ENCODE measurements around the gene RHBG.
"Not testable (repeated sequence)": the region's sequence is repeated elsewhere in the genome, so short reads cannot be mapped to it uniquely, and the experiment has no call there.

RHBG gene

DNA sequence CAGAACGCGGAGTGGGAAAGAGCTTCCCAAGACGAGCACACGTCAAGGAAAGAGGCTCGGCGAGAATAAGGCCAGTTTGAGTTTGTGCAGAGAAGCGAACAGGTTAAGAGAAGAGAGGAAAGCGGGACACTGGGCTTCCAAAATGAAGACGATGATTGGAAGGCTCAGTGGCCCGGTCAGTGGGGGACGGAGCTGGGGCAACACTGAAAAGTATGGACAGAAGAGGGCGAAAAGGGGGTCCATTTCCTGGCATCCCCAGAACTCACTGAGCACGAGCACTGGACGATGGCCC, 31.2 kb upstream of the RHBG start:
- Mint-ChIP-seq H3K27ac (peak overlapping the region; percentile 96), H3K4me1 (peaks cover 30% of the 10 kb centered on the region), H3K27me3 (ENCODE audit: low read depth, poor library complexity) (no peaks in the 10 kb centered on the region)

DNA sequence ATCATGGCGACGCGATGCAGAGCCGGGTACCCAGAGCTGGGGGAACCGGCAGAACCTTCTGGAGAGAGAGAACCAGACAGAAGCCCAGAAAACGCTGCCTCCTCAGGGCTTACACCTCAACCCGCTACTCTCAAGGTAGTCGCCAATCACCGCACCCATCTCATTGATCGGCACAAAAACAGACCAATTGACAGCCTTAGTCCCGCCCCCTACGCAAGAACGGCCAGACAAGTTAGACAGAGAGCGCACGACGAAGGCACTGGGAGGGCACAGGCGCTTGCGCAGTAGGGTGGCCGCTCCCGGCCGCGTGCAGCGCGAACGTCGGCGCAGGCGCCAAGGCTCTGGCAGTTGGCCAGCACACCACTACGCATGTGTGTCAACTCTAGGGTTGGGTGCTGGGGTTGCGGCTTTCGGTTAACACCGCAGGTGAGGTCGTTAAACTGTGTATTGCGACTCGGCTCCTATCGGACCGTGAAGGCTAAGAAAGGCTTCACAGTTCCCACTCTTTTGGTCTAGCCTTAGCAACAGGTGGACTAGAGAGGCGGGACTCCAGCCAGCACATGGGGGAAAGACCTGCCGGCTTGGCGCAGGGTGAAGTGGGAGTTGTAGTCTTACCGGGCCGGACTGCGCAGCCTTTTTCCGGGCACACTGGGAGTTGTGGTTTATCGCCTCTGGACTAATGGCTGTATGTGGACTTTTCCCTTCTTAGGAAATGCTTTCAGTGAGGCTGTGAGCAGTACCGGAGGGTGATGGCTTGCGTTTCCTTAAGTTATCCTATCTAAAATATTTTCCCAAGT, 30.6 kb upstream of the RHBG start, which contains the start of the genes CCT3 and TSACC:
CCT3 (minus strand) TSS at position 113 of the 797 bp plus-strand sequence; CDS start at position 5, 108 bp downstream.
TSACC (plus strand) TSS at position 347 of the 797 bp plus-strand sequence. CDS start 1,232 bp downstream, outside the sequence.
- peak; percentile 99 for DNase-seq
- TF ChIP-seq, protein P1, sequence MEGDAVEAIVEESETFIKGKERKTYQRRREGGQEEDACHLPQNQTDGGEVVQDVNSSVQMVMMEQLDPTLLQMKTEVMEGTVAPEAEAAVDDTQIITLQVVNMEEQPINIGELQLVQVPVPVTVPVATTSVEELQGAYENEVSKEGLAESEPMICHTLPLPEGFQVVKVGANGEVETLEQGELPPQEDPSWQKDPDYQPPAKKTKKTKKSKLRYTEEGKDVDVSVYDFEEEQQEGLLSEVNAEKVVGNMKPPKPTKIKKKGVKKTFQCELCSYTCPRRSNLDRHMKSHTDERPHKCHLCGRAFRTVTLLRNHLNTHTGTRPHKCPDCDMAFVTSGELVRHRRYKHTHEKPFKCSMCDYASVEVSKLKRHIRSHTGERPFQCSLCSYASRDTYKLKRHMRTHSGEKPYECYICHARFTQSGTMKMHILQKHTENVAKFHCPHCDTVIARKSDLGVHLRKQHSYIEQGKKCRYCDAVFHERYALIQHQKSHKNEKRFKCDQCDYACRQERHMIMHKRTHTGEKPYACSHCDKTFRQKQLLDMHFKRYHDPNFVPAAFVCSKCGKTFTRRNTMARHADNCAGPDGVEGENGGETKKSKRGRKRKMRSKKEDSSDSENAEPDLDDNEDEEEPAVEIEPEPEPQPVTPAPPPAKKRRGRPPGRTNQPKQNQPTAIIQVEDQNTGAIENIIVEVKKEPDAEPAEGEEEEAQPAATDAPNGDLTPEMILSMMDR (IDR thresholded peaks at IDR 0.05): no peak
- Mint-ChIP-seq H3K4me1 (peaks cover 30% of the 10 kb centered on the region), H3K27ac (peak within 1 kb of the TSS; percentile 96), H3K4me3 (peak within 1 kb of the TSS; percentile 100), H3K36me3 (ENCODE audit: low read depth) (peaks cover 27% of the 10 kb centered on the region), H3K9me3 (no peaks in the 10 kb centered on the region), H3K27me3 (ENCODE audit: low read depth, poor library complexity) (no peaks in the 10 kb centered on the region)

More for the DNA sequence above, 31.2 kb upstream of the RHBG start:
- peak overlapping the region; percentile 100 for H3K4me3 Mint-ChIP-seq
- H3K9me3 Mint-ChIP-seq: no peaks in the 10 kb centered on the region
- H3K36me3 Mint-ChIP-seq (ENCODE audit: low read depth): peaks cover 32% of the 10 kb centered on the region
- TF ChIP-seq, protein P1 (IDR thresholded peaks at IDR 0.05): no peak
- DNase-seq: no peak

DNA sequence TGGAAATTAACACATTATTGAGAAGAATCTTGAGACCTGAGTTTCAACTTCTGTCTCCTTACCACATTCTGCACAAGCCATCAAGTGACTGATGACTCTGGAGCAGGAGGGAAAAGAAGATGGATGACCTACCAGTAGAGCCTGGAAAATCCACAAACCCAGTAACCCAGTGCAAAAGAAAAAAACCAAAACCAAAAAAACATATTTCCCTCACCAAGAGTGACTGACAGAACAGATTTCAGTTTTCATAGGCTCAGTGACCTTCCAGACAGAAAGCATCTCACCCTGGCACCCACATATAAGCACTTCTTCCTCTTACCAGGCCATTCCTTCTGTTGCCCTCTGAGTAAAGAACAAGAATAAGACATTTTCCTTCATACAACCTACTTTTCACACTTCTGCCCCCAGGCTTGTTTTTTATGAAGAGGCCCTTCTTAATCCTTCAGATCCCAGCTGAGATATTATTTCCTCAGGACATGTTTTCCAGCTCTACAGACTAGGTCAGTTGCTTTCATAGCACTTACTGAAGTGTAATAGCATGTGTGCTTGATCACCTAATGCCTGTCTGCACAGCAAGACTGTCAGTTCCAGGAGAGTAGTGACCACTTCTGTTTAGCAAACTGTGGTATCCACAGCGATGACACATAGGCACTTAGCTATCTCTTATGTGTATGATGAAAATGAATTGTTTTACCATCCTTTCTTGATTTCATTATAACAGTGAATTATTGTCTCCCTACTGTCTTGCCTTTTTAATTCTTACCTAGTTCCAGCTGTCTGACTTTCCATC, 26.6 kb upstream of the RHBG start:
- Mint-ChIP-seq H3K4me3 (no peak overlapping the region), H3K27me3 (ENCODE audit: low read depth, poor library complexity) (peaks cover 31% of the 10 kb centered on the region), H3K9me3 (no peaks in the 10 kb centered on the region), H3K4me1 (peaks cover 3% of the 10 kb centered on the region), H3K27ac (no peak overlapping the region), H3K36me3 (ENCODE audit: low read depth) (no peaks in the 10 kb centered on the region)
- DNase-seq: no peak
- TF ChIP-seq, protein P1 (IDR thresholded peaks at IDR 0.05): no peak

DNA sequence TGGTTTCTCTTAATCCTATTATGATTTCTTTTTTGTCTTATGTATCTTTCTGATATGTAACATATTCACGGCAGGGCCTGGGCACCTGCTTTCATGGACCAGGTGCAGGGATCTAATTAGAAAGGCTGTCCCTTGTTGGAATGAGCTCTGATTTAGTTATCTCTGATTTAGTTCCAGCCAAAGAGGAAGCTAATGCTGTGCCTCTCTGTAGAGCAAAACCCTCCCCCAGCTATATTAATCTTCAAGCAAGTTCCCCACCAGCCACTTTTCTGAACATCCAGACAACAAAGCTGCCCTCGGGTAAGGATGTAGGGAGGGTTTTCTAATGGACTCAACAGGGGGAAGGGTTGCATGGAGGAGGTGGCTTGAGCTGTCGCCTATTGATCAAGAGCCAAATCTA, 24.6 kb upstream of the RHBG start:
- TF ChIP-seq, protein P1 (IDR thresholded peaks at IDR 0.05): no peak
- no peaks in the 10 kb centered on the region for H3K36me3 Mint-ChIP-seq (ENCODE audit: low read depth)
- H3K4me1 Mint-ChIP-seq: no peaks in the 10 kb centered on the region
- no peak for DNase-seq
- no peaks in the 10 kb centered on the region for H3K9me3 Mint-ChIP-seq
- no peak overlapping the region for H3K27ac Mint-ChIP-seq
- H3K4me3 Mint-ChIP-seq: no peak overlapping the region
- H3K27me3 Mint-ChIP-seq (ENCODE audit: low read depth, poor library complexity): peaks cover 45% of the 10 kb centered on the region

DNA sequence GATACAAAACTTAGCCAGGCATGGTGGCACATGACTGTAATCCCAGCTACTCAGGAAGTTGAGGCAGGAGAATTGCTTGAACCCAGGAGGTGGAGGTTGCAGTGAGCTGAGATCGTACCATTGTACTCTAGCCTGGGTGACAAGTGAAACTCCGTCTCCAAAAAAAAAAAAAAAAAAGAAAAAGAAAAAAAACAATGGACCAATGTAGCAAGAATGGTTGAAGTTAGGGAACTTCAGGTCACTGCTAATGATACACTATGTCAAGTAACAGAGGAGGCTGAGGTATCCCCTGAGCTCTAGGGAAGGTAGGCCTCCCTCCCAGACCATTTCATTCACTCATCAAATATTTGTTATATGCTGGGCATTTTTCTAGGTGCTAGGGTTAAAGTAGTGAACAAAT, 23.0 kb upstream of the RHBG start:
- H3K27ac Mint-ChIP-seq; H3K36me3 Mint-ChIP-seq (ENCODE audit: low read depth); DNase-seq; H3K4me3 Mint-ChIP-seq; H3K9me3 Mint-ChIP-seq; H3K4me1 Mint-ChIP-seq: not testable (repeated sequence)
- H3K27me3 Mint-ChIP-seq (ENCODE audit: low read depth, poor library complexity): peaks cover 60% of the 10 kb centered on the region

DNA sequence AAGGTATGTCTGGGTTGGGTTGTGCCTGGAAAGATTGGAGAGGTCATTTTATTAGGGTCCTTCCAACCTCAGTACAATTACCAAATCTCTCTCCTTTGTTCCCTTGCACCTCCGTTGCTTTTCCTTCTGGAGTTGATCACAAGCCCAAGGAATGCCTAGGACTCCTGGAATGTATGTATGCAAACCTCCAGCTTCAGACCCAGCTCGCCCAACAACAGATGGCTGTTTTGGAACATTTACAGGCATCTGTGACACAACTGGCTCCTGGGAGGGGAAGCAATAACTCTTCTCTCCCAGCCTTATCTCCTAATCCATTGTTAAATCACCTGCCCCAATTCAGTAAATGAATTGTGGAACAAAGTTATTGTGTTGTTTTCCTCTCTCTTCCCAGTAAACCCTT, 22.4 kb upstream of the RHBG start:
- no peak for DNase-seq
- Mint-ChIP-seq H3K36me3 (ENCODE audit: low read depth) (no peaks in the 10 kb centered on the region), H3K4me3 (no peak overlapping the region), H3K27ac (no peak overlapping the region), H3K9me3 (no peaks in the 10 kb centered on the region), H3K27me3 (ENCODE audit: low read depth, poor library complexity) (peaks cover 63% of the 10 kb centered on the region), H3K4me1 (no peaks in the 10 kb centered on the region)
- TF ChIP-seq, protein P1 (IDR thresholded peaks at IDR 0.05): no peak
